SIG-M5 treated with dmso at 0.1 percent for 504 hours (cell line): ENCODE measurements around the gene NPBWR2.
"Not testable (repeated sequence)": the region's sequence is repeated elsewhere in the genome, so short reads cannot be mapped to it uniquely, and the experiment has no call there.

Experiments
- DNase-seq: peaks from one replicate; lab custom pipeline; 2025; ENCODE audit not compliant: unreplicated experiment; lab: John Stamatoyannopoulos, UW

The NPBWR2 gene

GRCh38 chr20:64144144-64144912 is 37.0 kb upstream of the NPBWR2 start:
- DNase-seq = no peak

- DNase-seq = no peak
Measured at GRCh38 chr20:64143018-64143801, 35.8 kb upstream of the NPBWR2 start.

- DNase-seq = no peak
Measured at GRCh38 chr20:64142590-64142989, 35.2 kb upstream of the NPBWR2 start.

- DNase-seq = no peak
Measured at GRCh38 chr20:64140956-64141355, 33.6 kb upstream of the NPBWR2 start.

GRCh38 chr20:64140061-64140931 is 32.9 kb upstream of the NPBWR2 start:
- no peak for DNase-seq

- DNase-seq = no peak
Measured at GRCh38 chr20:64139199-64140060, 32.1 kb upstream of the NPBWR2 start.

- no peak for DNase-seq
Measured at GRCh38 chr20:64138276-64138815, 31.0 kb upstream of the NPBWR2 start.

GRCh38 chr20:64137598-64138031 is 30.2 kb upstream of the NPBWR2 start:
- no peak for DNase-seq

GRCh38 chr20:64136004-64136710 is 28.8 kb upstream of the NPBWR2 start:
- no peak for DNase-seq

GRCh38 chr20:64134744-64135143 is 27.4 kb upstream of the NPBWR2 start:
- DNase-seq = not testable (repeated sequence)

- no peak for DNase-seq
Measured at GRCh38 chr20:64133951-64134407, 26.6 kb upstream of the NPBWR2 start.

- DNase-seq = peak; percentile 59
Measured at GRCh38 chr20:64131406-64131805, 24.0 kb upstream of the NPBWR2 start.

GRCh38 chr20:64130876-64131275 is 23.5 kb upstream of the NPBWR2 start:
- DNase-seq = no peak

GRCh38 chr20:64130271-64130670 is 22.9 kb upstream of the NPBWR2 start:
- DNase-seq = no peak

- DNase-seq = no peak
Measured at GRCh38 chr20:64129146-64129782, 21.9 kb upstream of the NPBWR2 start.

GRCh38 chr20:64123517-64123916 is 16.2 kb upstream of the NPBWR2 start:
- DNase-seq = not testable (repeated sequence)

- DNase-seq = not testable (repeated sequence)
Measured at GRCh38 chr20:64122927-64123326, 15.6 kb upstream of the NPBWR2 start.

GRCh38 chr20:64121586-64121985 is 14.2 kb upstream of the NPBWR2 start:
- DNase-seq = no peak
